ENCODE measurements around the gene PTCH2.

- TF ChIP-seq CTCF (IDR thresholded peaks at IDR 0.05) (no peak), POLR2A (IDR thresholded peaks at IDR 0.05; ENCODE audit: low read depth) (no peak), POLR2AphosphoS5 (IDR thresholded peaks at IDR 0.05) (no peak)
Observed at GRCh38 chr1:44792736-44793502, 50.1 kb downstream of the PTCH2 start.

Measured in esophagus muscularis mucosa (tissue), 3 donors.